Measurements from ENCODE around the gene PSAPL1. TPM values are rescaled to one million over a fixed set of nuclear protein-coding genes. Genes with fewer than 3 reads are reported as not detected.

Gene PSAPL1
- total and polyA plus RNA-seq, 2 experiments from 2014 or later: not detected

DNA sequence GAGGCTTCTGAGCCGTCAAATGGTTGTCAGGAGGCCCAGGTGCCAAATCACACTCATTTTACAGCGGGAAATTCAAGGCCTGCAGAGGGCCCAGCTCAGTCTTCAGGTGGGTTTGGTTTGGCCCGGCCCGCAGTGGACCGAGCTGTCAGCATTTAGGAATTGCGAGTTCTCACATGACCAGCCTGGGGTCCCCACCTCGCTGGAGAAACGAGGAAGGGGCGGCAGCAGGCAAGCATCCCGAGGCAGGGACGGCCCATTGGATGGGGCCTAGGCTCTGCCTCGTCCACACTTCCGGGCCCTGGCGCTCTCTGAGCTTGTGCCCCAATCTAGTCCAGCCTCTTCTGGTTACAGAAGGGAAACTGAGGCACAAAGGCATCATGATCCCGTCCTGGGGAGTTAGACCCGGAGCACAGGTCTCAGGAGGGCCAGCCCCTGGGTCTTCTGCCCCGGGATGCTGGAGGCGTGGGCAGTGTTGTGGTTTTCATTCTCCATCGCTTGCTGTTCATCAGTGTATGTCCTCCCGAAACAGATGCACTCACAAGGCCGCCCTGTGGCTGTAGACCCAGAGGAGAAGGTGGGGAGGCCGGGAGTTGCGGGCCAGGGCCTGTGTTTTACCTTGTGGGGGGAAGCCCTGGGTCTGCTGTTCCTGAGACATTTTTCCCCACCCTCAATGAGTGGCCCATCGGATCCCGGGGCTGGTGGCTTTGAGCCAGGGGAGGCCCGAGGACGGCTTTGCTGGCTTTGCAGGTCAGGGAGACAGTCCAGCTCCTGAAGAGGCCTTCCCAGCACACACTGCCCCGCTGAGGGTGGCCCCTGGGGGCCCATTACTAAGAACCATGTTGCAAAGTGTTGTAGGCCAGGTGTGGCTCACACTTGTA is 8.9 kb downstream of the PSAPL1 start:
- no peak overlapping the region for H3K4me3 ChIP-seq
- H3K9ac ChIP-seq: no peak overlapping the region
- H3K27me3 ChIP-seq (replicated peaks; ENCODE audit: insufficient read depth): 0 out of 2 replicates have a peak, but pooled peaks cover 3% of the 10 kb centered on the region
- no peak for TF ChIP-seq EZH2phosphoT487 (IDR thresholded peaks at IDR 0.05; ENCODE audit: insufficient read depth, low read depth)
- no peaks in the 10 kb centered on the region for H4K20me1 ChIP-seq (ENCODE audit: insufficient read depth)
- H3K4me1 ChIP-seq (ENCODE audit: insufficient read depth): no peaks in the 10 kb centered on the region
- no peak overlapping the region for H2AFZ ChIP-seq
- H3F3A ChIP-seq (ENCODE audit: insufficient read depth): no peaks in the 10 kb centered on the region
- no peaks in the 10 kb centered on the region for H3K9me2 ChIP-seq (ENCODE audit: insufficient read depth)
- no peaks in the 10 kb centered on the region for H3K79me2 ChIP-seq (ENCODE audit: insufficient read depth)
- H3K27ac ChIP-seq: no peak overlapping the region
- no peaks in the 10 kb centered on the region for H3K36me3 ChIP-seq (ENCODE audit: low read depth)
- H3K4me2 ChIP-seq (ENCODE audit: unreplicated experiment): no peak overlapping the region
- H3K9me3 ChIP-seq (ENCODE audit: low read depth): no peaks in the 10 kb centered on the region
- no peak for DNase-seq
- 73 to 79% methylated on average over 26 to 27 of the region's 28 CpGs for WGBS, 2 experiments (ENCODE audit: low coverage in 1 of 2, low lambda C conversion rate in 2 of 2, missing lambda C conversion rate in 2 of 2)
- in situ Hi-C loops (cut with MboI): no loop called here

- no peak for TF ChIP-seq EZH2 (IDR thresholded peaks at IDR 0.05; ENCODE audit: insufficient read depth, poor library complexity, severe bottlenecking)
- no peak for TF ChIP-seq EZH2phosphoT487 (IDR thresholded peaks at IDR 0.05; ENCODE audit: insufficient read depth, low read depth)
- 0 out of 2 replicates have a peak, but pooled peaks cover 3% of the 10 kb centered on the region for H3K27me3 ChIP-seq (replicated peaks; ENCODE audit: insufficient read depth)
- no peak overlapping the region for H3K4me2 ChIP-seq (ENCODE audit: unreplicated experiment)
- H3K36me3 ChIP-seq (ENCODE audit: low read depth): no peaks in the 10 kb centered on the region
- in situ Hi-C loops (cut with MboI): no loop called here
- H3K9me3 ChIP-seq (ENCODE audit: low read depth): no peaks in the 10 kb centered on the region
- no peak for DNase-seq
- no peak overlapping the region for H3K4me3 ChIP-seq
- whole genome bisulfite sequencing, 2 experiments (ENCODE audit: low coverage in 1 of 2, low lambda C conversion rate in 2 of 2, missing lambda C conversion rate in 2 of 2): 81 to 85% methylated on average over 13 of the region's 13 CpGs
- H3K27ac ChIP-seq: no peak overlapping the region
- no peaks in the 10 kb centered on the region for H4K20me1 ChIP-seq (ENCODE audit: insufficient read depth)
- H3K9ac ChIP-seq: no peak overlapping the region
- no peaks in the 10 kb centered on the region for H3K4me1 ChIP-seq (ENCODE audit: insufficient read depth)
- no peaks in the 10 kb centered on the region for H3F3A ChIP-seq (ENCODE audit: insufficient read depth)
- no peaks in the 10 kb centered on the region for H3K9me2 ChIP-seq (ENCODE audit: insufficient read depth)
- H3K79me2 ChIP-seq (ENCODE audit: insufficient read depth): no peaks in the 10 kb centered on the region
- H2AFZ ChIP-seq: no peak overlapping the region
Observed at GRCh38 chr4:7425124-7425523, 9.6 kb downstream of the PSAPL1 start.

GRCh38 chr4:7424553-7425111 is 10.1 kb downstream of the PSAPL1 start:
- no peak overlapping the region for H2AFZ ChIP-seq
- no peak overlapping the region for H3K27ac ChIP-seq
- TF ChIP-seq EZH2phosphoT487 (IDR thresholded peaks at IDR 0.05; ENCODE audit: insufficient read depth, low read depth): no peak
- no peak for TF ChIP-seq EZH2 (IDR thresholded peaks at IDR 0.05; ENCODE audit: insufficient read depth, poor library complexity, severe bottlenecking)
- H3K36me3 ChIP-seq (ENCODE audit: low read depth): no peaks in the 10 kb centered on the region
- H3K4me3 ChIP-seq: no peak overlapping the region
- H3K9me2 ChIP-seq (ENCODE audit: insufficient read depth): no peaks in the 10 kb centered on the region
- in situ Hi-C loops (cut with MboI): no loop called here
- 73 to 78% methylated on average over 18 of the region's 18 CpGs for WGBS, 2 experiments (ENCODE audit: low coverage in 1 of 2, low lambda C conversion rate in 2 of 2, missing lambda C conversion rate in 2 of 2)
- no peaks in the 10 kb centered on the region for H3K9me3 ChIP-seq (ENCODE audit: low read depth)
- 0 out of 2 replicates have a peak, but pooled peaks cover 3% of the 10 kb centered on the region for H3K27me3 ChIP-seq (replicated peaks; ENCODE audit: insufficient read depth)
- no peaks in the 10 kb centered on the region for H3K4me1 ChIP-seq (ENCODE audit: insufficient read depth)
- DNase-seq: no peak
- no peaks in the 10 kb centered on the region for H3K79me2 ChIP-seq (ENCODE audit: insufficient read depth)
- no peak overlapping the region for H3K4me2 ChIP-seq (ENCODE audit: unreplicated experiment)
- no peak overlapping the region for H3K9ac ChIP-seq
- H3F3A ChIP-seq (ENCODE audit: insufficient read depth): no peaks in the 10 kb centered on the region
- H4K20me1 ChIP-seq (ENCODE audit: insufficient read depth): no peaks in the 10 kb centered on the region

GRCh38 chr4:7423801-7424552 is 10.8 kb downstream of the PSAPL1 start:
- Histone ChIP-seq H3K27ac (no peak overlapping the region), H3K4me3 (no peak overlapping the region), H3K36me3 (ENCODE audit: low read depth) (no peaks in the 10 kb centered on the region), H3K4me2 (ENCODE audit: unreplicated experiment) (no peak overlapping the region), H3F3A (ENCODE audit: insufficient read depth) (no peaks in the 10 kb centered on the region), H3K4me1 (ENCODE audit: insufficient read depth) (no peaks in the 10 kb centered on the region), H3K79me2 (ENCODE audit: insufficient read depth) (no peaks in the 10 kb centered on the region), H2AFZ (no peak overlapping the region), H3K9ac (no peak overlapping the region), H3K9me2 (ENCODE audit: insufficient read depth) (no peaks in the 10 kb centered on the region), H4K20me1 (ENCODE audit: insufficient read depth) (no peaks in the 10 kb centered on the region), H3K27me3 (replicated peaks; ENCODE audit: insufficient read depth) (peaks cover 3% of the 10 kb centered on the region; the same call in 1 of the 2 replicates), H3K9me3 (ENCODE audit: low read depth) (no peaks in the 10 kb centered on the region)
- DNase-seq: peak; percentile 44
- 14 to 19% methylated on average over 17 of the region's 17 CpGs for WGBS, 2 experiments (ENCODE audit: low coverage in 1 of 2, low lambda C conversion rate in 2 of 2, missing lambda C conversion rate in 2 of 2)
- TF ChIP-seq EZH2phosphoT487 (IDR thresholded peaks at IDR 0.05; ENCODE audit: insufficient read depth, low read depth): no peak
- no peak for TF ChIP-seq EZH2 (IDR thresholded peaks at IDR 0.05; ENCODE audit: insufficient read depth, poor library complexity, severe bottlenecking)
- in situ Hi-C loops (cut with MboI): no loop called here
